ENCODE measurements around the gene NACC2.
"Not testable (repeated sequence)": the region's sequence is repeated elsewhere in the genome, so short reads cannot be mapped to it uniquely, and the experiment has no call there.

Gene NACC2

GRCh38 chr9:136104488-136104800 lies 9.4 kb upstream of the NACC2 start:
- peaks cover 12 to 49% (median 40%) of the 10 kb centered on the region in 5 donors for H3K4me1 ChIP-seq (ENCODE audit: control insufficient read depth in 5 of 5, insufficient read depth in 5 of 5, low read length in 5 of 5)
- H3K9me3 ChIP-seq (ENCODE audit: control insufficient read depth in 5 of 5, low read length in 5 of 5) = no peaks in the 10 kb centered on the region
- peaks cover 0 to 12% (median 7%) of the 10 kb centered on the region in 5 donors for H3K27me3 ChIP-seq (ENCODE audit: control insufficient read depth in 5 of 5, insufficient read depth in 4 of 5, low read length in 5 of 5)
- H3K4me3 ChIP-seq (ENCODE audit: low read depth in 1 of 5, low read length in 5 of 5) = no peak overlapping the region
- H3K27ac ChIP-seq (ENCODE audit: low read depth, low read length) = no peak overlapping the region
- no peak overlapping the region for H3K9ac ChIP-seq (ENCODE audit: low read length in 5 of 5)
- H3K36me3 ChIP-seq (ENCODE audit: control insufficient read depth in 5 of 5, insufficient read depth in 5 of 5, low read length in 5 of 5) = no peaks in the 10 kb centered on the region

GRCh38 chr9:136103651-136104487 lies 8.8 kb upstream of the NACC2 start:
- no peaks in the 10 kb centered on the region for H3K36me3 ChIP-seq (ENCODE audit: control insufficient read depth in 5 of 5, insufficient read depth in 5 of 5, low read length in 5 of 5)
- no peak overlapping the region for H3K4me3 ChIP-seq (ENCODE audit: low read depth in 1 of 5, low read length in 5 of 5)
- H3K27me3 ChIP-seq (ENCODE audit: control insufficient read depth in 5 of 5, insufficient read depth in 4 of 5, low read length in 5 of 5) = peaks cover 2 to 16% (median 11%) of the 10 kb centered on the region in 5 donors
- no peak overlapping the region for H3K27ac ChIP-seq (ENCODE audit: low read depth, low read length)
- H3K4me1 ChIP-seq (ENCODE audit: control insufficient read depth in 5 of 5, insufficient read depth in 5 of 5, low read length in 5 of 5) = peaks cover 12 to 49% (median 39%) of the 10 kb centered on the region in 5 donors
- H3K9me3 ChIP-seq (ENCODE audit: control insufficient read depth in 5 of 5, low read length in 5 of 5) = no peaks in the 10 kb centered on the region
- no peak overlapping the region for H3K9ac ChIP-seq (ENCODE audit: low read length in 5 of 5)

GRCh38 chr9:136101615-136102074 lies 6.6 kb upstream of the NACC2 start:
- not testable (repeated sequence) for H3K27ac ChIP-seq (ENCODE audit: low read depth, low read length); H3K9ac ChIP-seq (ENCODE audit: low read length in 5 of 5); H3K9me3 ChIP-seq (ENCODE audit: control insufficient read depth in 5 of 5, low read length in 5 of 5); H3K4me3 ChIP-seq (ENCODE audit: low read depth in 1 of 5, low read length in 5 of 5); H3K36me3 ChIP-seq (ENCODE audit: control insufficient read depth in 5 of 5, insufficient read depth in 5 of 5, low read length in 5 of 5)
- Histone ChIP-seq H3K4me1 (ENCODE audit: control insufficient read depth in 5 of 5, insufficient read depth in 5 of 5, low read length in 5 of 5) (peaks cover 11 to 34% (median 31%) of the 10 kb centered on the region in 5 donors), H3K27me3 (ENCODE audit: control insufficient read depth in 5 of 5, insufficient read depth in 4 of 5, low read length in 5 of 5) (peaks cover 7 to 18% (median 14%) of the 10 kb centered on the region in 5 donors)

GRCh38 chr9:136100700-136101614 lies 5.9 kb upstream of the NACC2 start:
- no peaks in the 10 kb centered on the region for H3K9me3 ChIP-seq (ENCODE audit: control insufficient read depth in 5 of 5, low read length in 5 of 5)

GRCh38 chr9:136099542-136099941 lies 4.5 kb upstream of the NACC2 start:
- H3K4me3 ChIP-seq (ENCODE audit: low read depth in 1 of 5, low read length in 5 of 5) = no peak overlapping the region
- no peaks in the 10 kb centered on the region for H3K36me3 ChIP-seq (ENCODE audit: control insufficient read depth in 5 of 5, insufficient read depth in 5 of 5, low read length in 5 of 5)
- H3K9ac ChIP-seq (ENCODE audit: low read length in 5 of 5) = no peak overlapping the region
- no peaks in the 10 kb centered on the region for H3K9me3 ChIP-seq (ENCODE audit: control insufficient read depth in 5 of 5, low read length in 5 of 5)
- no peak overlapping the region for H3K27ac ChIP-seq (ENCODE audit: low read depth, low read length)
- peaks cover 7 to 18% (median 14%) of the 10 kb centered on the region in 5 donors for H3K27me3 ChIP-seq (ENCODE audit: control insufficient read depth in 5 of 5, insufficient read depth in 4 of 5, low read length in 5 of 5)
- peaks cover 0 to 22% (median 19%) of the 10 kb centered on the region in 5 donors for H3K4me1 ChIP-seq (ENCODE audit: control insufficient read depth in 5 of 5, insufficient read depth in 5 of 5, low read length in 5 of 5)

More at GRCh38 chr9:136100700-136101614, 5.9 kb upstream of the NACC2 start:
- Histone ChIP-seq H3K4me1 (ENCODE audit: control insufficient read depth in 5 of 5, insufficient read depth in 5 of 5, low read length in 5 of 5) (peaks cover 10 to 32% (median 29%) of the 10 kb centered on the region in 5 donors), H3K9ac (ENCODE audit: low read length in 5 of 5) (no peak overlapping the region), H3K27me3 (ENCODE audit: control insufficient read depth in 5 of 5, insufficient read depth in 4 of 5, low read length in 5 of 5) (peaks cover 7 to 18% (median 14%) of the 10 kb centered on the region in 5 donors), H3K4me3 (ENCODE audit: low read depth in 1 of 5, low read length in 5 of 5) (no peak overlapping the region), H3K36me3 (ENCODE audit: control insufficient read depth in 5 of 5, insufficient read depth in 5 of 5, low read length in 5 of 5) (no peaks in the 10 kb centered on the region), H3K27ac (ENCODE audit: low read depth, low read length) (no peak overlapping the region)

GRCh38 chr9:136098844-136099243 lies 3.8 kb upstream of the NACC2 start:
- Histone ChIP-seq H3K27me3 (ENCODE audit: control insufficient read depth in 5 of 5, insufficient read depth in 4 of 5, low read length in 5 of 5) (peaks cover 7 to 18% (median 14%) of the 10 kb centered on the region in 5 donors), H3K9ac (ENCODE audit: low read length in 5 of 5) (peak overlapping the region in 1 of 5 donors; percentile 28), H3K9me3 (ENCODE audit: control insufficient read depth in 5 of 5, low read length in 5 of 5) (no peaks in the 10 kb centered on the region), H3K36me3 (ENCODE audit: control insufficient read depth in 5 of 5, insufficient read depth in 5 of 5, low read length in 5 of 5) (no peaks in the 10 kb centered on the region), H3K27ac (ENCODE audit: low read depth, low read length) (no peak overlapping the region), H3K4me1 (ENCODE audit: control insufficient read depth in 5 of 5, insufficient read depth in 5 of 5, low read length in 5 of 5) (peaks cover 0 to 26% (median 24%) of the 10 kb centered on the region in 5 donors), H3K4me3 (ENCODE audit: low read depth in 1 of 5, low read length in 5 of 5) (no peak overlapping the region)

GRCh38 chr9:136098210-136098609 lies 3.1 kb upstream of the NACC2 start:
- no peak overlapping the region for H3K27ac ChIP-seq (ENCODE audit: low read depth, low read length)
- no peak overlapping the region for H3K4me3 ChIP-seq (ENCODE audit: low read depth in 1 of 5, low read length in 5 of 5)
- peaks cover 7 to 18% (median 14%) of the 10 kb centered on the region in 5 donors for H3K27me3 ChIP-seq (ENCODE audit: control insufficient read depth in 5 of 5, insufficient read depth in 4 of 5, low read length in 5 of 5)

GRCh38 chr9:136096505-136097001 lies 1.5 kb upstream of the NACC2 start:
- peak overlapping the region in 2 of 5 donors; percentile 13 to 72 for H3K9ac ChIP-seq (ENCODE audit: low read length in 5 of 5)
- H3K27me3 ChIP-seq (ENCODE audit: control insufficient read depth in 5 of 5, insufficient read depth in 4 of 5, low read length in 5 of 5) = peaks cover 7 to 14% (median 12%) of the 10 kb centered on the region in 5 donors
- H3K9me3 ChIP-seq (ENCODE audit: control insufficient read depth in 5 of 5, low read length in 5 of 5) = no peaks in the 10 kb centered on the region
- peaks cover 0 to 10% (median 6%) of the 10 kb centered on the region in 5 donors for H3K36me3 ChIP-seq (ENCODE audit: control insufficient read depth in 5 of 5, insufficient read depth in 5 of 5, low read length in 5 of 5)
- H3K4me1 ChIP-seq (ENCODE audit: control insufficient read depth in 5 of 5, insufficient read depth in 5 of 5, low read length in 5 of 5) = peaks cover 2 to 38% (median 36%) of the 10 kb centered on the region in 5 donors
- H3K27ac ChIP-seq (ENCODE audit: low read depth, low read length) = no peak overlapping the region
- no peak overlapping the region for H3K4me3 ChIP-seq (ENCODE audit: low read depth in 1 of 5, low read length in 5 of 5)

More at GRCh38 chr9:136098210-136098609, 3.1 kb upstream of the NACC2 start:
- Histone ChIP-seq H3K9me3 (ENCODE audit: control insufficient read depth in 5 of 5, low read length in 5 of 5) (no peaks in the 10 kb centered on the region), H3K4me1 (ENCODE audit: control insufficient read depth in 5 of 5, insufficient read depth in 5 of 5, low read length in 5 of 5) (peaks cover 2 to 31% (median 28%) of the 10 kb centered on the region in 5 donors), H3K9ac (ENCODE audit: low read length in 5 of 5) (no peak overlapping the region), H3K36me3 (ENCODE audit: control insufficient read depth in 5 of 5, insufficient read depth in 5 of 5, low read length in 5 of 5) (no peaks in the 10 kb centered on the region)

- Histone ChIP-seq H3K4me1 (ENCODE audit: control insufficient read depth in 5 of 5, insufficient read depth in 5 of 5, low read length in 5 of 5) (peaks cover 2 to 58% (median 51%) of the 10 kb centered on the region in 5 donors), H3K9ac (ENCODE audit: low read length in 5 of 5) (peak overlapping the region in 4 of 5 donors; percentile 73 to 87 (median 82))
These were observed 851 bp downstream of the NACC2 start for GRCh38 chr9:136093995-136094881.

More at GRCh38 chr9:136093995-136094881, 851 bp downstream of the NACC2 start:
- H3K27ac ChIP-seq (ENCODE audit: low read depth, low read length) = peak overlapping the region; percentile 81
- peaks cover 0 to 8% (median 5%) of the 10 kb centered on the region in 5 donors for H3K27me3 ChIP-seq (ENCODE audit: control insufficient read depth in 5 of 5, insufficient read depth in 4 of 5, low read length in 5 of 5)
- H3K36me3 ChIP-seq (ENCODE audit: control insufficient read depth in 5 of 5, insufficient read depth in 5 of 5, low read length in 5 of 5) = peaks cover 0 to 10% (median 6%) of the 10 kb centered on the region in 5 donors
- H3K9me3 ChIP-seq (ENCODE audit: control insufficient read depth in 5 of 5, low read length in 5 of 5) = no peaks in the 10 kb centered on the region
- H3K4me3 ChIP-seq (ENCODE audit: low read depth in 1 of 5, low read length in 5 of 5) = peak overlapping the region; percentile 40 to 77 (median 66)

Data from subcutaneous abdominal adipose tissue (tissue), 5 donors.